ENCODE data around the gene NFS1. TPM values are rescaled to one million over a fixed set of nuclear protein-coding genes. Genes with fewer than 3 reads are reported as not detected.
A peak's percentile ranks its signal among the peaks of the same experiment; 100 is the strongest.

NFS1 gene
- total and polyA plus RNA-seq, 4 donors: 30.1 to 55.2 (median 46.1) TPM

GRCh38 chr20:35702051-35702823, 3.1 kb upstream of the NFS1 start:
- peaks cover 17 to 46% (median 39%) of the 10 kb centered on the region in 4 donors for H3K36me3 ChIP-seq (ENCODE audit: control insufficient read depth in 4 of 4, insufficient read depth in 3 of 4, low read depth in 1 of 4, low read length in 3 of 4)

GRCh38 chr20:35700625-35701148, 1.5 kb upstream of the NFS1 start:
- Histone ChIP-seq H3K4me3 (ENCODE audit: low read depth in 1 of 3, low read length in 3 of 3) (peak overlapping the region in 1 of 3 donors; percentile 69), H3K27me3 (ENCODE audit: control insufficient read depth in 4 of 4, insufficient read depth in 4 of 4, low read length in 3 of 4) (no peaks in the 10 kb centered on the region), H3K9ac (ENCODE audit: low read depth in 1 of 2, low read length in 2 of 2) (peak overlapping the region in 1 of 2 donors; percentile 48), H3K27ac (ENCODE audit: low read depth in 1 of 2, low read length in 2 of 2) (no peak overlapping the region), H3K9me3 (ENCODE audit: control insufficient read depth in 4 of 4, low read length in 3 of 4) (no peaks in the 10 kb centered on the region), H3K36me3 (ENCODE audit: control insufficient read depth in 4 of 4, insufficient read depth in 3 of 4, low read depth in 1 of 4, low read length in 3 of 4) (peaks cover 9 to 35% (median 30%) of the 10 kb centered on the region in 4 donors), H3K4me1 (ENCODE audit: control insufficient read depth in 4 of 4, insufficient read depth in 4 of 4, low read length in 3 of 4) (peaks cover 0 to 36% (median 23%) of the 10 kb centered on the region in 4 donors)
- 94% methylated on average over 7 of the region's 7 CpGs for WGBS
- no peak for DNase-seq (ENCODE audit: low spot score)
- TF ChIP-seq RAD21 (IDR thresholded peaks at IDR 0.05): no peak
- no peak for TF ChIP-seq TAF1 (conservative IDR thresholded peaks at IDR 0.05)
- TF ChIP-seq FOXA1 (IDR thresholded peaks at IDR 0.05): no peak
- TF ChIP-seq JUND (IDR thresholded peaks at IDR 0.05): no peak
- TF ChIP-seq SP1 (IDR thresholded peaks at IDR 0.05): no peak
- TF ChIP-seq YY1 (IDR thresholded peaks at IDR 0.05): no peak
- TF ChIP-seq ZBTB33 (IDR thresholded peaks at IDR 0.05): no peak
- TF ChIP-seq FOXA2 (IDR thresholded peaks at IDR 0.05): no peak
- no peak for TF ChIP-seq EGR1 (IDR thresholded peaks at IDR 0.05; ENCODE audit: low read depth in 2 of 2)
- no peak for TF ChIP-seq REST (IDR thresholded peaks at IDR 0.05)
- no peak for TF ChIP-seq MAX (IDR thresholded peaks at IDR 0.05)
- TF ChIP-seq HNF4G (IDR thresholded peaks at IDR 0.05): no peak
- no peak for TF ChIP-seq ATF3 (IDR thresholded peaks at IDR 0.05)
- TF ChIP-seq RXRA (IDR thresholded peaks at IDR 0.05): no peak

More at GRCh38 chr20:35702051-35702823, 3.1 kb upstream of the NFS1 start:
- peaks cover 0 to 32% (median 22%) of the 10 kb centered on the region in 4 donors for H3K4me1 ChIP-seq (ENCODE audit: control insufficient read depth in 4 of 4, insufficient read depth in 4 of 4, low read length in 3 of 4)
- 88% methylated on average over 12 of the region's 12 CpGs for WGBS
- no peak overlapping the region for H3K27ac ChIP-seq (ENCODE audit: low read depth in 1 of 2, low read length in 2 of 2)
- no peaks in the 10 kb centered on the region for H3K27me3 ChIP-seq (ENCODE audit: control insufficient read depth in 4 of 4, insufficient read depth in 4 of 4, low read length in 3 of 4)
- TF ChIP-seq NR2F2 (IDR thresholded peaks at IDR 0.05) (no peak), TAF1 (conservative IDR thresholded peaks at IDR 0.05) (no peak), HNF4G (IDR thresholded peaks at IDR 0.05) (no peak), FOXA1 (IDR thresholded peaks at IDR 0.05) (no peak), RXRA (IDR thresholded peaks at IDR 0.05) (no peak), REST (IDR thresholded peaks at IDR 0.05) (no peak)
- H3K9ac ChIP-seq (ENCODE audit: low read depth in 1 of 2, low read length in 2 of 2): no peak overlapping the region
- H3K9me3 ChIP-seq (ENCODE audit: control insufficient read depth in 4 of 4, low read length in 3 of 4): no peaks in the 10 kb centered on the region
- DNase-seq (ENCODE audit: low spot score): no peak
- H3K4me3 ChIP-seq (ENCODE audit: low read depth in 1 of 3, low read length in 3 of 3): no peak overlapping the region

Data from liver (tissue), 9 donors.